Vagina (tissue), 2 donors: Measurements from ENCODE around the gene TBC1D21. TPM values are rescaled to one million over a fixed set of nuclear protein-coding genes. Genes with fewer than 3 reads are reported as not detected.
A peak's percentile ranks its signal among the peaks of the same experiment; 100 is the strongest.

ENCODE experiments used
- DNase-seq, 2 donors: peaks; one replicate each; pipeline ENCODE4 v3.0.0-alpha.2; 2017; ENCODE audit errors: extremely low spot score in 2 of 2
- H3K27ac ChIP-seq: fragments of 200-600 bp; sonication (generic); one replicate; pipeline ENCODE4 v1.5.1; 2019
- H3K27me3 ChIP-seq: fragments of 200-600 bp; sonication (generic); one replicate; pipeline ENCODE4 v1.5.1; 2019
- H3K36me3 ChIP-seq, 2 donors: fragments of 200-600 bp; sonication (generic); one replicate each; pipeline ENCODE4 v1.5.1; 2017 to 2019
- H3K4me1 ChIP-seq: fragments of 200-600 bp; sonication (generic); one replicate; pipeline ENCODE4 v1.5.1; 2019
- H3K4me3 ChIP-seq, 2 donors: fragments of 200-600 bp; sonication (generic); 1 replicate in 1 of 2; 2 replicates in 1 of 2; pipeline ENCODE4 v1.5.1; 2016 to 2019
- H3K9me3 ChIP-seq: fragments of 200-600 bp; sonication (generic); one replicate; pipeline ENCODE4 v1.5.1; 2019
- POLR2A ChIP-seq, 2 donors: fragments of 450-650 bp; IDR thresholded peaks; one replicate each; pipeline ENCODE4 v1.6.1; 2017; ENCODE audit warnings: antibody characterized with exemption in 2 of 2, mild to moderate bottlenecking in 2 of 2, moderate library complexity in 2 of 2
- POLR2AphosphoS5 ChIP-seq, 2 donors: sonication (generic); formaldehyde crosslinking; IDR thresholded peaks; one replicate each; pipeline ENCODE4 v1.9.0; 2017; ENCODE audit warnings: antibody characterized with exemption in 2 of 2, mild to moderate bottlenecking in 2 of 2, low read depth in 1 of 2; ENCODE audit not compliant: insufficient read depth in 1 of 2
- intact Hi-C: fragments of 100-400 bp; cut with DNase I; formaldehyde crosslinking; loops from one replicate; pipeline ENCODE4 v1.15.1; 2023
- total RNA-seq: library from RNA; depleted of rRNA; stranded (reverse); fragments of >200 nt; gene quantifications from one replicate; pipeline ENCODE4 v1.2.3, GENCODE V29; 2016
- TF ChIP-seq, protein P1 (sequence below), 3 experiments: fragments of 450-650 bp in 2 of 3; fragments of 200-600 bp in 1 of 3; sonication (generic) in 1 of 3; IDR thresholded peaks; one replicate each; pipeline ENCODE4 v1.5.1; 2017 to 2019; ENCODE audit warnings: antibody characterized with exemption in 3 of 3, mild to moderate bottlenecking in 2 of 3, moderate library complexity in 2 of 3

TBC1D21 gene
- total RNA-seq, 1 donor from 2014 or later: not detected

DNA sequence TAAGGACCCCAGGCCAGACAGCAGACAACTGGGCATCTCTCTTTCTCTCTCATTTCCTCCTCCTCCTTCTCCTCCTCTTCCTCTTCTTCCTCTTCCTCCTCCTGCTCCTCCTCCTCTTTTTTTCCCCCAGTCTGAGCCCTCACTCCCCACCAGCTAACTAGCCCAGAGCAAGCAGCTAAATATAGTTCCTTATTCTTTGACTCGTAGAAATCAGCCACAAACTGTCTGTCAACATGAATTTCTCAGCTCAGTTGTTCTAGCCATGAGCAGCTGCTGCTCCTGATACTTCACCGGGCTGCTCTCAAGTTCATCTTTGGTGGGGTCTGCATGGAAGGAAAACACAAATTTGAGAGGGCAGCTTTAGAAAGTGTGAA, 33.7 kb downstream of the TBC1D21 start:
- no peaks in the 10 kb centered on the region for H3K27me3 ChIP-seq
- intact Hi-C loops: loop anchor here (10.0 kb wide), 1 partner anchor 58 kb away; no protein-coding TSS in a partner anchor

DNA sequence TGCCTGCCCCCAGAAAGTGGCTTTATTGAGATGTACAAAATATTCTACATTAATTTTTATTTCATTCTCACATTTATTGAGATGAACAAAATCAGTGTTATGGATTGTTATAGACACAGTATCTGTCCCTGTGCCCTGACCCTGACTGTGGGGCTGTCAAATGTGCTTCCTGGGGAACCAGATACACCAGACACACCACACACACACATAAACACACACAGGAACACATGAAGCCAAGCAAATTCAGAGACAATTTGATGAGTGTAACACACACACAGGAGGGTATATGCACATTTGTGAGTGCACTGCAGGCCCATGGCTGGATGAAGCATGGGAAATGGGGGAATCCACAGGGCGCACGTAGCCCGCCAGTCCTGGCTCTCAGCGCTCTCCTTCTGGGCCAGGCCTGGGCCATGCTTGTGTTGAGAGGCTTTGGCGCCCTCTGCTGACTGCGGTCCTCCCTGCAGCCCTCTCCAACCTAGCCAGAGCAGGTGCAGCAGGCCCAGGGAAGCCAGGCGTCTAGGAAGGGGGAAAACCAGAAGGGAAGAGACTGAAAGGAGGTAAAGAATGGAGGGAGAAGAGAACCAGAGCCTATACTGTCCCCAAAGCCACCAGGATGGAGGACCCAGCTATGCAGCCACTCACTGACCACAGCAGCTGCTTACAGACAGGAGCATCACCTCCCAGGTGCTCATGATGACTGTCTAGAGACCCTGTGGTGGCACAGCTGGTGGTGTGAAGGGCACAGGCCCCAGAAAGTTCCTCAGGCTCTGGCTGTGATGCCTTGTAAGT, 34.9 kb downstream of the TBC1D21 start:
- no peaks in the 10 kb centered on the region for H3K4me1 ChIP-seq
- TF ChIP-seq POLR2AphosphoS5 (IDR thresholded peaks at IDR 0.05; ENCODE audit: insufficient read depth in 1 of 2, low read depth in 1 of 2) (no peak), POLR2A (IDR thresholded peaks at IDR 0.05) (no peak)
- TF ChIP-seq, protein P1, sequence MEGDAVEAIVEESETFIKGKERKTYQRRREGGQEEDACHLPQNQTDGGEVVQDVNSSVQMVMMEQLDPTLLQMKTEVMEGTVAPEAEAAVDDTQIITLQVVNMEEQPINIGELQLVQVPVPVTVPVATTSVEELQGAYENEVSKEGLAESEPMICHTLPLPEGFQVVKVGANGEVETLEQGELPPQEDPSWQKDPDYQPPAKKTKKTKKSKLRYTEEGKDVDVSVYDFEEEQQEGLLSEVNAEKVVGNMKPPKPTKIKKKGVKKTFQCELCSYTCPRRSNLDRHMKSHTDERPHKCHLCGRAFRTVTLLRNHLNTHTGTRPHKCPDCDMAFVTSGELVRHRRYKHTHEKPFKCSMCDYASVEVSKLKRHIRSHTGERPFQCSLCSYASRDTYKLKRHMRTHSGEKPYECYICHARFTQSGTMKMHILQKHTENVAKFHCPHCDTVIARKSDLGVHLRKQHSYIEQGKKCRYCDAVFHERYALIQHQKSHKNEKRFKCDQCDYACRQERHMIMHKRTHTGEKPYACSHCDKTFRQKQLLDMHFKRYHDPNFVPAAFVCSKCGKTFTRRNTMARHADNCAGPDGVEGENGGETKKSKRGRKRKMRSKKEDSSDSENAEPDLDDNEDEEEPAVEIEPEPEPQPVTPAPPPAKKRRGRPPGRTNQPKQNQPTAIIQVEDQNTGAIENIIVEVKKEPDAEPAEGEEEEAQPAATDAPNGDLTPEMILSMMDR (IDR thresholded peaks at IDR 0.05): peak; percentile 80 to 87 (median 84)
- H3K27me3 ChIP-seq: no peaks in the 10 kb centered on the region
- no peak overlapping the region for H3K4me3 ChIP-seq
- H3K27ac ChIP-seq: no peak overlapping the region
- no peak for DNase-seq
- H3K36me3 ChIP-seq: no peaks in the 10 kb centered on the region
- H3K9me3 ChIP-seq: no peaks in the 10 kb centered on the region
- intact Hi-C loops: loop anchor here (10.0 kb wide), 1 partner anchor 57 kb away; no protein-coding TSS in a partner anchor

More for the DNA sequence above, 33.7 kb downstream of the TBC1D21 start:
- DNase-seq: no peak
- Histone ChIP-seq H3K27ac (no peak overlapping the region), H3K4me1 (no peaks in the 10 kb centered on the region), H3K36me3 (no peaks in the 10 kb centered on the region), H3K4me3 (no peak overlapping the region), H3K9me3 (no peaks in the 10 kb centered on the region)
- TF ChIP-seq POLR2AphosphoS5 (IDR thresholded peaks at IDR 0.05; ENCODE audit: insufficient read depth in 1 of 2, low read depth in 1 of 2) (no peak), POLR2A (IDR thresholded peaks at IDR 0.05) (no peak)
- TF ChIP-seq, protein P1 (IDR thresholded peaks at IDR 0.05): no peak

DNA sequence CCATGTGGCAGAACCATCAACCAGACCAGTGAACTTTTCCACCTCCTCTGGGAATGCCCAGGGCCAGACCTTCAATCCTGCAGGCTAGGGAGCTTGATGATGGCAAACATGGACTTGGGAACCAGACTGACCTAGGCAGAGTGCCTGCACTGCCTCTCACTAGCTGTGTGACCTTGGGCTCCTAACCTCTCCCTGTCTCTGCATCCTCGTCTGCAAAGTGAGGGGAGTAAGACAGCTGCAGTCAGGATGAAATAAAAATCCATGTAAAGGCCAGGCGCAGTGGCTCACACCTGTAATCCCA, 35.4 kb downstream of the TBC1D21 start:
- H3K36me3 ChIP-seq: no peaks in the 10 kb centered on the region
- no peak overlapping the region for H3K4me3 ChIP-seq
- no peaks in the 10 kb centered on the region for H3K9me3 ChIP-seq
- intact Hi-C loops: loop anchor here (10.0 kb wide), 1 partner anchor 56 kb away; no protein-coding TSS in a partner anchor
- H3K27ac ChIP-seq: no peak overlapping the region
- TF ChIP-seq, protein P1 (IDR thresholded peaks at IDR 0.05): no peak
- no peak for TF ChIP-seq POLR2AphosphoS5 (IDR thresholded peaks at IDR 0.05; ENCODE audit: insufficient read depth in 1 of 2, low read depth in 1 of 2)
- no peak for TF ChIP-seq POLR2A (IDR thresholded peaks at IDR 0.05)
- no peak for DNase-seq
- no peaks in the 10 kb centered on the region for H3K27me3 ChIP-seq
- H3K4me1 ChIP-seq: no peaks in the 10 kb centered on the region

DNA sequence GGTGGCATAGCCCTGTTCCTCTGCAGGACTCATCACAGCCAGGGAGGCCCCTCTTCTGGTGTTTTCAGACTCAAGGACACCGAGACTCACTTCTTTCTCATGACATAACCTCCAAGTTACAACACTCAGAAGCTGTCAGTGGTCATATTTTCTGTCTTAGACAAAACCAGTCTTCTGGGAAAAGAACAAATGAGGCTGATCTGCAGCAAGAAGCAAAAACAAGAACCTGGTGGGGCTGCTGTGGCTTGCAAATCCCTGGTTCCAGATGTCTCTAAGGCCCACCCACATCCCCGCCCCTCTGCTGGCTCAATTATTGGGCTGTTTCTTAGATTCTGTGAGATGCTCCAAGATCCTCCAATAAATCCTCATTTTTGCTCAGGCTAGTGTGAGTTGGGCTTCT, 36.3 kb downstream of the TBC1D21 start:
- no peak overlapping the region for H3K27ac ChIP-seq
- no peaks in the 10 kb centered on the region for H3K4me1 ChIP-seq
- H3K4me3 ChIP-seq: no peak overlapping the region
- DNase-seq: no peak
- H3K27me3 ChIP-seq: no peaks in the 10 kb centered on the region
- H3K9me3 ChIP-seq: no peaks in the 10 kb centered on the region
- TF ChIP-seq POLR2A (IDR thresholded peaks at IDR 0.05) (no peak), POLR2AphosphoS5 (IDR thresholded peaks at IDR 0.05; ENCODE audit: insufficient read depth in 1 of 2, low read depth in 1 of 2) (no peak)
- TF ChIP-seq, protein P1 (IDR thresholded peaks at IDR 0.05): no peak
- no peaks in the 10 kb centered on the region for H3K36me3 ChIP-seq
- intact Hi-C loops: loop anchor here (10.0 kb wide), 1 partner anchor 55 kb away; no protein-coding TSS in a partner anchor
